Measurements from ENCODE around the gene ABCC2. TPM values are rescaled to one million over a fixed set of nuclear protein-coding genes. Genes with fewer than 3 reads are reported as not detected.

Gene ABCC2
- total and polyA plus RNA-seq, 9 of the 15 experiments (the other 6 are each of a cell fraction or from before 2014, with no cell fraction given), result 0.03 to 0.18 (median 0.10) TPM; not detected in 1

- intact Hi-C loops (cut with micrococcal nuclease), result no loop called here
- no peak for DNase-seq (ENCODE audit: extremely low read depth in 1 of 4, low spot score in 3 of 4)
- no peak for ATAC-seq
- in situ Hi-C loops (cut with MboI), result no loop called here
- no peak overlapping the region for H3K27ac ChIP-seq (ENCODE audit: extremely low read depth, low read depth, low read length)
- H4K20me1 ChIP-seq (replicated peaks; ENCODE audit: control insufficient read depth, insufficient read depth, low read length), result no peaks in the 10 kb centered on the region
- no peaks in the 10 kb centered on the region for H3K9me1 ChIP-seq (ENCODE audit: control insufficient read depth, insufficient read depth, low read length)
- no peaks in the 10 kb centered on the region for H3K79me2 ChIP-seq (ENCODE audit: control insufficient read depth, insufficient read depth, low read length)
- no peak overlapping the region for H3K4me3 ChIP-seq
- BruUV-seq (replicated peaks), result no TSS peak
- H3K36me3 ChIP-seq (ENCODE audit: control insufficient read depth, insufficient read depth, low read length), result no peaks in the 10 kb centered on the region
- WGBS (ENCODE audit: insufficient coverage, low coverage, missing lambda C conversion rate), result 5% methylated on average over 6 of the region's 6 CpGs
- H3K9ac ChIP-seq (ENCODE audit: insufficient read depth in 1 of 2, low read depth in 2 of 2, low read length in 2 of 2), result no peak overlapping the region
- CTCF ChIA-PET (ENCODE audit: low intra/inter-chr PET ratio), result no interaction called here
- H3K4me2 ChIP-seq (ENCODE audit: insufficient read depth, low read length), result no peak overlapping the region
- H3K9me3 ChIP-seq (replicated peaks; ENCODE audit: control insufficient read depth, insufficient read depth, low read depth, low read length), result no peaks in the 10 kb centered on the region
- peaks cover 5 to 7% of the 10 kb centered on the region in 2 experiments; a peak in 4 of 5 replicates for H3K27me3 ChIP-seq (ENCODE audit: control insufficient read depth in 2 of 2, insufficient read depth in 2 of 2, low read length in 2 of 2)
- no peak for FAIRE-seq
- POLR2A ChIA-PET, result interaction anchor here (0.6 to 1.9 kb wide), 3 partner anchors 9 to 1898 kb away, joined by 3 to 5 read pairs (median 3); no protein-coding TSS in a partner anchor
- no peak overlapping the region for H2AFZ ChIP-seq (ENCODE audit: low read depth, low read length)
- H3K4me1 ChIP-seq (replicated peaks in 1 of 2; ENCODE audit: control insufficient read depth in 2 of 2, insufficient read depth in 2 of 2, low read length in 2 of 2), result peaks cover 6 to 12% of the 10 kb centered on the region in 2 experiments; a peak in 3 of 5 replicates
- TF ChIP-seq NFIC (IDR thresholded peaks at IDR 0.05), result no peak
- TF ChIP-seq ZNF778 (CRISPR knock-in tag; IDR thresholded peaks at IDR 0.05), result no peak
- TF ChIP-seq CLOCK (CRISPR knock-in tag; IDR thresholded peaks at IDR 0.05; ENCODE audit: borderline replicate concordance), result no peak
- TF ChIP-seq NUFIP1 (IDR thresholded peaks at IDR 0.05; ENCODE audit: partially characterized antibody), result no peak
- no peak for TF ChIP-seq ZNF318 (IDR thresholded peaks at IDR 0.05; ENCODE audit: borderline replicate concordance in 1 of 2, low read depth in 1 of 2)
- no peak for TF ChIP-seq KDM2B (CRISPR knock-in tag; IDR thresholded peaks at IDR 0.05)
- TF ChIP-seq BRCA1 (IDR thresholded peaks at IDR 0.05), result no peak
- TF ChIP-seq BRCA1 (CRISPR knock-in tag; IDR thresholded peaks at IDR 0.05), result no peak
- TF ChIP-seq NELFE (IDR thresholded peaks at IDR 0.05; ENCODE audit: insufficient read depth, insufficient read length), result no peak
- TF ChIP-seq PHF8 (IDR thresholded peaks at IDR 0.05; ENCODE audit: borderline replicate concordance, low read length), result no peak
These were observed 6.3 kb downstream of the ABCC2 start for GRCh38 chr10:99788598-99789256.
